GM23248 (cell line): ENCODE results near the gene ARHGAP26.

Experiments
- EZH2 ChIP-seq: fragments of 200-600 bp; sonication (generic); IDR thresholded peaks from 2 replicates; pipeline ENCODE4 v1.6.1; 2018; ENCODE audit warnings: antibody characterized with exemption, mild to moderate bottlenecking; ENCODE audit not compliant: insufficient read depth, poor library complexity, severe bottlenecking
- EZH2phosphoT487 ChIP-seq: fragments of 200-600 bp; sonication (generic); IDR thresholded peaks from 2 replicates; pipeline ENCODE4 v1.6.1; 2018; ENCODE audit warnings: antibody characterized with exemption, moderate library complexity, mild to moderate bottlenecking, low read depth; ENCODE audit not compliant: insufficient read depth

DNA sequence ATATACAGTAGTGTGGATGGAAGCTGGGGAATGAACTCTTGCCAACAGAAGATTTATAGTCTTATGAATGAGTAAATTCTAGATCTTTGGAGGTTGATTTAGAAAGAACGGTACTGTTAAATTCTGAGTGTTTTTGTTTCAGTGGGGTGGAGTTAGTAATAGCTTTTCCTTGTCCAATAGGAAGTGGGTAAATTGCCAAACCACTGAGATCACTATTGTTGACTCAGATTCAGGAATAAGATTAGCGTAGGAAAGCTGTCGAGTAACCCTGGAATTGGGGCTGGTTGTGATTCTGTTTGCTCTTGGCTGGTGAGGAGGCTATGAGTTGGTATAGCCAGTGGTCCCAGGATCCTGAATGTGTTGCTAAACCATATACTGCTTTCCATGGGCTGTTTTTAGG lies 155.6 kb downstream of the ARHGAP26 start:
- TF ChIP-seq EZH2 = no peak
- no peak for TF ChIP-seq EZH2phosphoT487
